K562 (cell line): ENCODE measurements around the gene SH2D4B. TPM values are rescaled to one million over a fixed set of nuclear protein-coding genes. Genes with fewer than 3 reads are reported as not detected.

ENCODE experiments used
- TAF15 ChIP-seq: fragments of 200-400 bp; formaldehyde crosslinking; IDR thresholded peaks from 2 replicates; pipeline ENCODE4 v1.6.1; 2017; ENCODE audit warnings: mild to moderate bottlenecking, low read depth, low read length, moderate library complexity
- polyA plus RNA-seq, 8 experiments: library from polyadenylated mRNA; depleted of rRNA in 4 of 8; stranded (reverse) in 5 of 8; unstranded in 3 of 8; fragments of >200 nt; fragmentation: Nextera tagmentation in 2 of 8; fragmentation: Illumina TruSeq in 1 of 8; extraction: Ambion mirVana in 2 of 8; extraction: Trizol in 1 of 8; gene quantifications; 2 replicates each; pipeline versions ENCODE4 v1.2.1 to v1.2.3, GENCODE V29; 2011 to 2014; ENCODE audit warnings: inconsistent platforms in 1 of 8, missing spikeins in 1 of 8
- total RNA-seq, 7 experiments: library from RNA; depleted of rRNA in 6 of 7; stranded (reverse); fragments of >200 nt in 6 of 7; fragmentation: Illumina TruSeq in 2 of 7; extraction: Trizol in 2 of 7; gene quantifications; 2 replicates each; pipeline versions ENCODE4 v1.2.1 to v1.2.3, GENCODE V29; 2011 to 2021; ENCODE audit warnings: low replicate concordance in 1 of 7
- TF ChIP-seq, protein P1 (sequence below), 3 experiments: fragments of 200-800 bp in 1 of 3; fragments of 250-450 bp in 1 of 3; fragments of 450-650 bp in 1 of 3; sonication (Bioruptor Pico) in 1 of 3; sonication (Bioruptor generic) in 1 of 3; formaldehyde crosslinking in 1 of 3; IDR thresholded peaks; 2 replicates each; pipeline versions ENCODE4 v1.6.1 to v1.8.0; 2016 to 2022; ENCODE audit warnings: mild to moderate bottlenecking in 2 of 3, missing genetic modification characterization in 2 of 3, missing compliant biosample characterization in 1 of 3, moderate library complexity in 1 of 3
- TF ChIP-seq, protein P2 (sequence below): fragments of 250-450 bp; sonication (Bioruptor Pico); IDR thresholded peaks from 2 replicates; pipeline ENCODE4 v1.9.0; 2021; ENCODE audit warnings: mild to moderate bottlenecking, inconsistent platforms

SH2D4B gene
- total and polyA plus RNA-seq, 9 of the 15 experiments (the other 6 are each of a cell fraction or from before 2014, with no cell fraction given), result 0.03 to 0.14 (median 0.04) TPM; not detected in 4

DNA sequence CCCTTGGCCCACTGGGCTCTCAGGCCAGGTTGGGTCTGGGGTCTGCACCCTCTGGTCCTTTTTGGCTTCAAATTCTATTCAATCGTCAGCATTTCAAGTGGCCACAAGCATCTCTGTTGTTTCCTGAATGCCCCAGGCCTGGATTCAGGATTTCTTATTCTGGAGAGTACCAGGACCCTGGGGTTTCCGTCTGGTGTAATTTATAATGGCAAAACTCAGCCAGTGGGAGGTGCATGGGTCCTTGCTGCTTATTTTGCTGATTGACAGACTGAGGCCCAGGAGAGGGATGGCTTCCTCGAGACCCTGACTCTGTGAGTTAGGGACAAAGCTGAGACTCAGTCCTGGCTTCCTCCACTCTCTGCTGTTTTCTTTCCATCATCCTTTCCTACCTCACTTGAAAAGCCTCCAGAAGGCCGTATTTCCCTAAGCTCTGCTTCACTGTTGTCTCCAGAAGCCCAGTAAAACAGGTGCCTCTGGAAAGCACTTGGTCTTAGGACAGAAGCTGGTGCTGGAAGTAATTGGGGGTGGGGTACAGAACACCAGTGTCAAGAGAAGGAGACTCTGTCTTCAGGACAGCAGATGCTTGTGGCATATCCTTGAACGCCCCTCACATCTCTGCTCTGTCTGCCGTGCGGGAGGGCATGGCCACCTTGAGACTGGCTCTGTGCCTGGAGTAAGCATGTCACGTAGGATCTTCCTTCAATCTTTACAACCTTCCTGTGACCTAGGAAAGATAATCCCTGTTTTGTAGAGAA lies 39.4 kb upstream of the SH2D4B start (continued):
- TF ChIP-seq, protein P1, sequence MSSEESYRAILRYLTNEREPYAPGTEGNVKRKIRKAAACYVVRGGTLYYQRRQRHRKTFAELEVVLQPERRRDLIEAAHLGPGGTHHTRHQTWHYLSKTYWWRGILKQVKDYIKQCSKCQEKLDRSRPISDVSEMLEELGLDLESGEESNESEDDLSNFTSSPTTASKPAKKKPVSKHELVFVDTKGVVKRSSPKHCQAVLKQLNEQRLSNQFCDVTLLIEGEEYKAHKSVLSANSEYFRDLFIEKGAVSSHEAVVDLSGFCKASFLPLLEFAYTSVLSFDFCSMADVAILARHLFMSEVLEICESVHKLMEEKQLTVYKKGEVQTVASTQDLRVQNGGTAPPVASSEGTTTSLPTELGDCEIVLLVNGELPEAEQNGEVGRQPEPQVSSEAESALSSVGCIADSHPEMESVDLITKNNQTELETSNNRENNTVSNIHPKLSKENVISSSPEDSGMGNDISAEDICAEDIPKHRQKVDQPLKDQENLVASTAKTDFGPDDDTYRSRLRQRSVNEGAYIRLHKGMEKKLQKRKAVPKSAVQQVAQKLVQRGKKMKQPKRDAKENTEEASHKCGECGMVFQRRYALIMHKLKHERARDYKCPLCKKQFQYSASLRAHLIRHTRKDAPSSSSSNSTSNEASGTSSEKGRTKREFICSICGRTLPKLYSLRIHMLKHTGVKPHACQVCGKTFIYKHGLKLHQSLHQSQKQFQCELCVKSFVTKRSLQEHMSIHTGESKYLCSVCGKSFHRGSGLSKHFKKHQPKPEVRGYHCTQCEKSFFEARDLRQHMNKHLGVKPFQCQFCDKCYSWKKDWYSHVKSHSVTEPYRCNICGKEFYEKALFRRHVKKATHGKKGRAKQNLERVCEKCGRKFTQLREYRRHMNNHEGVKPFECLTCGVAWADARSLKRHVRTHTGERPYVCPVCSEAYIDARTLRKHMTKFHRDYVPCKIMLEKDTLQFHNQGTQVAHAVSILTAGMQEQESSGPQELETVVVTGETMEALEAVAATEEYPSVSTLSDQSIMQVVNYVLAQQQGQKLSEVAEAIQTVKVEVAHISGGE (CRISPR knock-in tag; IDR thresholded peaks at IDR 0.05), result peak in 1 of 3 experiments; percentile 17; a peak in 1 of 6 replicates
- TF ChIP-seq, protein P2, sequence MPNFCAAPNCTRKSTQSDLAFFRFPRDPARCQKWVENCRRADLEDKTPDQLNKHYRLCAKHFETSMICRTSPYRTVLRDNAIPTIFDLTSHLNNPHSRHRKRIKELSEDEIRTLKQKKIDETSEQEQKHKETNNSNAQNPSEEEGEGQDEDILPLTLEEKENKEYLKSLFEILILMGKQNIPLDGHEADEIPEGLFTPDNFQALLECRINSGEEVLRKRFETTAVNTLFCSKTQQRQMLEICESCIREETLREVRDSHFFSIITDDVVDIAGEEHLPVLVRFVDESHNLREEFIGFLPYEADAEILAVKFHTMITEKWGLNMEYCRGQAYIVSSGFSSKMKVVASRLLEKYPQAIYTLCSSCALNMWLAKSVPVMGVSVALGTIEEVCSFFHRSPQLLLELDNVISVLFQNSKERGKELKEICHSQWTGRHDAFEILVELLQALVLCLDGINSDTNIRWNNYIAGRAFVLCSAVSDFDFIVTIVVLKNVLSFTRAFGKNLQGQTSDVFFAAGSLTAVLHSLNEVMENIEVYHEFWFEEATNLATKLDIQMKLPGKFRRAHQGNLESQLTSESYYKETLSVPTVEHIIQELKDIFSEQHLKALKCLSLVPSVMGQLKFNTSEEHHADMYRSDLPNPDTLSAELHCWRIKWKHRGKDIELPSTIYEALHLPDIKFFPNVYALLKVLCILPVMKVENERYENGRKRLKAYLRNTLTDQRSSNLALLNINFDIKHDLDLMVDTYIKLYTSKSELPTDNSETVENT (CRISPR knock-in tag), result no peak
- TF ChIP-seq TAF15, result no peak
